ENCODE measurements around the gene TNRC6C.
"Not testable (repeated sequence)": the region's sequence is repeated elsewhere in the genome, so short reads cannot be mapped to it uniquely, and the experiment has no call there.

Gene TNRC6C

DNA sequence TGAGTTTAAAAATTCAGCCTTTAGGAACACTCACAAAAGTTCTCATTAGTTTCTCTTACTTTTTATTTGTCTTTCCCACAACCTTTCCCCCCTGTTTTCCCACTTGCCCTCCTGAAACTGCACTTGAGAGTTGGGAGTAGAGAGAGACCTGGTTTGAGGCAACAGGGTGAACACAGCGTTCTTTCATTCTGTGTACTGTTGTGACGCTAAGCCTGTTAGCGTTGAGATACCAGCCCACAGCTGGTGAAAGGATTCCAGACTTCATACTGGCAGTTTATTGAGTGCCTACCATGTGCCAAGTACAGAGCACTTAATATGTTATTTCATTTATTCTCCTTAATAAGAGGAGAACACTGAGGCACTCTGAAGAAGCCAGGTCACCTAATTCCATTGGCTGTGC is 10.3 kb downstream of the TNRC6C start:
- no peak for DNase-seq

DNA sequence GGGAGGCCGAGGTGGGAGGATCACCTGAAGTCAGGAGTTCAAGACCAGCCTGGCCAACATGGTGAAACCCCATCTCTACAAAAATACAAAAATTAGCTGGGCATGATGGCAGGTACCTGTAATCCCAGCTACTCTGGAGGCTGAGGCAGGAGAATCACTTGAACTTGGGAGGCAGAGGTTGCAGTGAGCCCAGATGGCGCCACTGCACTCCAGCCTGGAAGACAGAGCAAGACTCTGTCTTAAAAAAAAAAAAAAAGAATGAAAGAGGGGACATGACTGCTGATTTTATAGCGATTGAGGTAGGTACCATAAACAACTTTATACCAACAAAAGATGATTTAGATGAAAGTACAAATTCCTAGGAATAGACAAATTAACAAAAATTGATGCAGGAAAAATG is 13.8 kb downstream of the TNRC6C start:
- not testable (repeated sequence) for DNase-seq

DNA sequence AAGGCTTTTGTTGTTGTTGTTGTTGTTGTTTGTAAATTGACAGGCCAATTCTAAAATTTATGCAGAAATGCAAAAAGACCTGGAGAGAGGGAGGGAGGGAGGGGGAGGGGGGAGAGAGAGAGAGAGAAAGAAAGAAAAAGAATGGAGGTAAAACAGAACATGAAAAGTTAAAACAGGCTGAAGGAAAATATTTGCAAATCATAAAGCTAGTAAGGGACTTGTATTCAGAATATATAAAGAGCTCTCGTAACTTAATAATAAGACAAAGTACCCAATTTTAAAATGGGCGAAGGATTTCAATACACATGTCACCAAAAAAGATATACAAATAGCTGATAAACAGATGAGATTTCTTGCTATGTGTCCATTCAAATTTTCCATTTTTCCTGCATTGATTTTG is 15.4 kb downstream of the TNRC6C start:
- no peak for DNase-seq

DNA sequence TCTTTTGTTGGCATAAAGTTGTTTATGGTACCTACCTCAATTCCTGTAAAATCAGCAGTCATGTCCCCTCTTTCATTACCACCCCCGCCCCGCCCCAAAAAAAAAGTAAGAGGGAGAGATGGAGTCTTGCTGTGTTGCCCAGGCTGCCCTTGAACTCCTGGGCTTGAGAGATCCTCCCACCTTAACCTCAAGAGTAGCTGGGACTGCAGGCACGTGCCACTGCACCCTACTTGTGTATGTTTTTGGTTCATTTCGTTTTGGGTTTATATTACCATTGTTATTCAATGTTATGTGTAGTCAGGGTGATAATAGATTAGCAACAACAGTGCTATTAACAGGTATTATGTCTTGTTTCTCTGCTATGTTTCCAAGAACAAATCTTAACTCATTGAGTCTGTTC is 15.9 kb downstream of the TNRC6C start:
- DNase-seq: no peak

DNA sequence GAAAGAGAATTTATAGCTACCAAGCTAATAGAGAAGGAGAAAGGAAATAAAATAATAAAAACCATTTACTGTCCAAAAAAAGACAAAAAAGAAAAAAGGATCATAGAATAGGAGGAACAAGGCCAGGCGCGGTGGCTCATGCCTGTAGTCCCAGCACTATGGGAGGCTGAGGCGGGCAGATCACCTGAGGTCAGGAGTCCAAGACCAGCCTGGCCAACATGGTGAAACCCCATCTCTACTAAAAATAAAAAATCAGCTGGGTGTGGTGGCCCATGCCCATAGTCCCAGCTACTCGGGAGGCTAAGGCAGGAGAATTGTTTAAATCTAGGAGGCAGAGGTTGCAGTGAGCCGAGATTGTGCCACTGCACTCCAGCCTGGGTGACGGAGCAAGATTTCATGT is 23.9 kb downstream of the TNRC6C start:
- DNase-seq: not testable (repeated sequence)

DNA sequence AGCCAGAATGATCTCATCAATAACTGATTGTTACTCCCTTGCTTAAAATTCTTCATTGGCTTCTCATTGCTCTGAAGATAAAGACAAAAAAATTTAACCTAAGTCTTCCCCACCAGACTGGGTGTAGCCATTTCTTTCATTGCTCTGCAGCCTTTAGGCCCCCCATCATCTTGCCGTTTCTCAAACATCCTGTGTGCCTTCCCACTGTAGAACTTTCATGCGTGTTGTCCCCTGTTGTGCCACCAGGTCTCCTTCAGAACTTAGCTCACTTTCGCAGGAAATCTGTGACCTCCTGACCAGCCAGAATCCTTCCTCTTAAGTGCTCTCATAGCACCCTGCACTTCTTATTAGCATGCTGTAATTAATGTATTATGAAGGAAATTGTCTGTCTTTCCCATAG is 31.8 kb downstream of the TNRC6C start:
- DNase-seq: no peak

DNA sequence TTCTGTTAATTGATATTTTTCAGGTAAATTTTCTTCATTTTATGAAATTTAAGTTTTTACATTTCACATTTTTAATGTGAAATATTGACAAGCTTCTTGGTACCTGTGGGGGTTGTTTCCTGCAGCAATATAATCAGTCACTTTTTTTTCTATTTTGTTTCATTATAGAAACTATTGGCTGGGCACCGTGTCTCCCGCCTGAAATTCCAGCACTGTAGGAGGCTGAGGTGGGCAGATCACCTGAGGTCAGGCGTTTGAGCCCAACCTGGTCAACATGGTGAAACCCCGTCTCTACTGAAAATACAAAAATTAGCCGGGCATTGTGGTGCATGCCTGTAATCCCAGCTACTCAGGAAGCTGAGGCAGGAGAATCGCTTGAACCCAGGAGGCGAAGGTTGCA is 35.2 kb downstream of the TNRC6C start:
- not testable (repeated sequence) for DNase-seq

DNA sequence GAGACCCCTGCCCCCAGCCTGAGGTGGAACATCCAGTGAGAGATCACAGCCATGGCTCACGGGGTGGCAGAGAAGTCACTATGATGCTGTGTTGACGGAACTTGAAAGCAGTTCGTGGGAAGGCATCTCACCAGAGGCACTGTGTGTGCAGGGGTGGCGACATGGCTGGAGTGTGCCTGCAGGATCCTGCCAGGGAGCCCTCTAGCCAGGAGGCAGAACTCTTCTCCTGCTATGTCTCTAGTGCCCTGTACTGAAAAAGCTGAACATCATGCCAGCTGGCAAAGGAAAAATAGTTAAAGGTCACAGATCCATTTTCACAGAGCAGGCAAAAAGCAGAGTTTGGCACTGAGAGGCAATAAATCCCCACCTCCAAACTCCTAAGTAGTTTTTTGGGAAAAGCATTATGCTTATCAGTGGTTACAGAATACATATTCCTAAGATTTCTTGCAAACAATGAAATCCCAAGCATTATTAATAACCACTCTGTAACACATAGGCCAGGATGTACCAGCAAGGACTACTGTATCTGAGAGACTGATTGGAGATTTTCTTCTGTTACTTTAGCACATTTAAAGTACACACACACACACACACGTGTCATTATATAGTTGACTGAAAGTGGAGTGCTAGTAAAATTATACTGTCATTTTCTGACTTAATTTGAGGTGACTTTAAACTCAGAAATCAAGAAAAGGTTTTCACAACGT is 36.8 kb downstream of the TNRC6C start:
- no peak for DNase-seq

DNA sequence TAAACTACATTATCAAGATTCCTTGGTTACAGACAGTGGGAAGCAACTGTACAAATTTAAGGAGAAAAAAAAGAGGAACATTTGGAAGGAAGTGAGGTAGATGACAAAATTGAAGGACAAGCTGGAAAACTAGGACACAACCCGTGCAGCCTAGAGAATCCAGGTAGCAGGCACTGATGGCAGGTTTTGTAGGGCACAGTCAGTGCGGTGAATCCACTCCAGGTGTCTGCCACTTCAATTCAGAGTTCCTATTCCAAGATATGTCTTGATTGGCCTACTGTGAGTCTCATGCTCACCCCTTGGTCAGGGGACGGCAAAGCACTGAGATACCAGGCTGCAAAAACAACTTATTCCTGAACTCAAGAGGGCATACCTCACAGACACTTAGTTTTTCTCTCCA is 37.8 kb downstream of the TNRC6C start:
- DNase-seq: no peak

DNA sequence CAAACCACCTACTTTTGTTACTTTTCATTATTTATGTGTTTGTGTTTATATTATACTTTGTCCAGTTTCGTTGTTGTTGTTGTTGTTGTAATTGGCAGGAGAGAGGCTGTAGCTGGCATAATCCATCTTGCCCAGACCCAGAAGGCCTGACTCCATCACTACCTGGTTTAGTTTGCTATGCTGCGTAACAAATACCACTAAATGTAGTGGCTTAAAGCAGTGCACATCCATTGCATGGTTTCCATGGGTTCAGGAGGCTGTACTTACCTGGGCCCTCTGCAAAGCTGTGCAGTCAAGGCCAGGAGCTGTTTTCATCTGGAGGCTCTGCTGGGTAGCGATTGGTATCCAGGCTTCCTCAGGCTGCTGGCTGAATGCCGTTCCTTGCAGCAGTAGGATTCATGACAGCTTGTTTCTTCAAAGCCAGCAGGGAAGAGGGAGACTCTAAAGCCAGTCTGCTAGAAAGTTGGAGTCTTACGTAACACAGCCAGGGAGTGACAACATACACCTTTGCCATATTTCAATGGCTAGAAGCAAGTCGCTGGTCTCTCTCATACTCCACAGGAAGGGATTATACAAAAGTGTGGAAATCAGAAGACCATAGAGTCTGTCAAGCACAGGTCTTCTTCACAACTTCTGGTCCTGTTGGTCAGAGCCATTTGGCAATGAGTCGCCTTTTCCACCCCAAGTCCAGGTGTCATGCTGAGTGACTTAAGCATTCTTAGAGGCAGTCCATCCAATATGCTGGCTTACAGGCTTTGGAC is 41.1 kb downstream of the TNRC6C start:
- no peak for DNase-seq

DNA sequence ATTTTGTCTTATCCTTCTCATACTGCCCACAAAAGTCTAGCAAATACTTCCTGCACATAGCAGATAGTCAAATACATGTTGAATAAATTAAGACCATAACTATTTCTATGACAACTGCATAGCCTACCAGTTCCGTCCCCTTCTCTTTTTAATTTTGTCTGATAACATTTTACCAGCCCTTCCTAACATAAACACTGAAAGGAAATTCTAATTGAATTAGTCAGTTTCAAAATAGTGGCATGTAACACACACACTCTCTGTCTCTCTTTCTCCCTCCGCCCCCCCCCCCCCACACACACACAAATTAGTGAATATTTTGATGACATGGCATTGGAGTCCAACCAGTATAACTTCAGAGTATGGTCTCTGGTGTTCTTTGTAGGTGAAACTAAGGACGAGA is 41.8 kb downstream of the TNRC6C start:
- no peak for DNase-seq

DNA sequence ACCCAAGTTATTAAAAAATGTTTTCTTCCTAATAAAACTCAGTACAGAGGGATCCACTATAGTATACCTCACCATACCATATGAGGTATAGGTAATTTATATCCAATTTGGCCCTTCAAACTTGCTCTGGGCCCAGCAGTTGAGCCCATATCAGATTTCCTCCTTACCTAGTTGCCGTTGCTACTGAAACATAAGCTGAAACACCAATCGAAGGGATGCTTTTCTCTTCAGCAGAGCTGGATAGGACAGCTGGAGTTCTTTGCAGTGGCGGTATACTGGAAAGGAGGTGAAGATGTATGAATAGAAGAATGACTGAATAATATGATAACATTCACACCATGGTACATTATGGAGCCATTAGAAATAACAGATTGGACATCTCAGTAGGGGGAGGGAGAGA is 42.7 kb downstream of the TNRC6C start:
- no peak for DNase-seq

DNA sequence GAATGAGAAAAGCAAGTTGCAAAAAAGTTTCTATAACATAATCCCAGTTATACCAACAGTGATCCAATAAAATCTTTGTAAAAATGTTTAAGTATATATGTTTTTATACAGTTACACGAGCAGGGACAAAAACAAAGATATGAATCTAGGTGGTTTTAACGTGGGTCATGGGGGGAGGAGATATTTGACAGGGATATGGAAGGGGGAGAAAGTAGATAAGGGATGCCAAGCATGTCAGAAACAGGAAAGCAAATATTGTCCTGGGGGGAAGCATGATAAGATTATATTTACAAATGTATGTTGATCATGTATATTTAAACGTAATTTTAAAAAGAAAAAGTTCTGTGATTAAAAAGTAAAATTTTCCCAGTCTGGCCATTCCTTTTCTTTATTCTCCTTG is 43.1 kb downstream of the TNRC6C start:
- DNase-seq: no peak

DNA sequence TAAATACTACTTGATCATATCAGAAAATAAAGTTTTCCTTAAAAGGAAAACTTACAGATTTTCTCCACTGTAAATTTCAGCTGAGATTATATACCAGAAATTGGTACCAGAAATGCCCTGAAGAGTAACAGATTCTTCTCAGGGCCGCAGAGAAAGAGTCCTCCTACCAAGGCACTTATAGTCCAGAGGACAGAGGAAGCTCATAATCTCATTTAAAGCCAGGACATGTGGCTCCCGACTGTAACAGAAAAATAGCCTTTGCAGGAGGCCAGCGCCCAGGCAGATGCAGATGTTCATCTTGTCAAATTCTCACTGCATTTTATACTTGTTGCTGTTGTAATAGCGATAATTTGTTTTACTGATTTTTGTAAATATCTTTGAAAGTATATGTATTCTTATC is 43.7 kb downstream of the TNRC6C start:
- no peak for DNase-seq

DNA sequence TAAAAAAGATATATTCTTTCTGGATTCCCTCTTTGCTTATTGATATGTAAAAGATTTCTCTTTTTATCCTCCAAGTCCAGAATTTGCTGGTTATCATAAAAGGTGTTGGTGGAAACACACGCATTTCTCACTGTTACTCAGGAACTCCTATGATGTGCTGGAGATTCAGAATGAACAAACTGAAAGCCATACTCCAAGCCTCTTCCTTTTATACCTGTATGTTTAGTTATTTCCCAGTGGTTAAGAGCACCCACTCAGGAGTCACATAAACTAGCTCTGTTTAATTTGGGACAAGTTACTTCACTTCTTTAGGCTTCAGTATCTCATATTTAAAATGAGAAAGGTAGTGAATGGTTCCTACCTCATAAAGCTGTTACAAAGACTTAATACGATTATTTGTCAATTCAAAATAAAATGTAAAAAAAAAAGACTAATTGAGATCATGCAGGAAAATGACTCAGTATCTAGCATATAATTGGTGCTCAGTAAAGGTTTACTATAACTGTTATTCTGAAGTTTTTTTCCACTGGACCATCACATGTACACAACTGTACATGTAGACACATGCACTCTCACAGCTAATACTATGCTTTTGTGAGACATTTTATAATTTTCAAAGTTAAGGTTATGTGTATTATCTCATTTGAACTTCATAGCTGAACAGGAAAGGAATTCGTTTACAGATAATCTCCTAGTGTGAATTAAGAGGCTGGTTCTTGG is 47.1 kb downstream of the TNRC6C start:
- DNase-seq: no peak

DNA sequence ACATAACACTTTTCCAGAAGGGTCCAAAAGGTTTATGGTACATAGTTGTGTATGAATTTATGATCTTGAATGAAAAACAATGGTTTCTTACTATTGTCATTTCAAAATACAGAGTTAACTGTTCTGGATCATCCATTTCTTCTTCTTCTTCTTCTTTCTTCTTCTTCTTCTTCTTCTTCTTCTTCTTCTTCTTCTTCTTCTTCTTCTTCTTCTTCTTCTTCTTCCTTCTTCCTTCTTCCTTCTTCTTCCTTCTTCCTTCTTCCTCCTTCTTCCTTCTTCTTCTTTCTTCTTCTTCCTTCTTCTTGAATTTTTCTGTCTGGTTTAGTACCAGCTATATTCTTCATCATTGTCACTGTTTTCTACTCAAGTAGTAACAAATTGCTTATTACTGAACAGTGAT is 47.8 kb downstream of the TNRC6C start:
- no peak for DNase-seq

DNA sequence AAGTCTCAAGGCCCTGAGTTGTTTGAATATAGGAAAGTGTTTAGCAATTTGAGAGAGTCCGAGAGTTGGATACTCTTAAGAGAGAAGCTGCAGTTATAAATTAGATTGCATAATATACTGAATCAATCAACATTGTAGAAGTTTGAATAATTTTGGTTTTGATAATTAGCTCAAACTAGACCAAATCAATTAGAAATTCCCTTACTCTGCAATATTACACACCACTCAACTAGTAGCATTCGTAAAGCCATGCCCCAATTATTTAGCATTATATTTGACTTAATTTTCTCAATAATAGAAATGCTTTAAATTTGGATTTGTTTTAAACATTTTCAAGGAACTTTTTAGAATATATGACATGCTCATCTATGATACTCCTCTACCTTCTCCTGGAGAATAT is 49.1 kb downstream of the TNRC6C start:
- no peak for DNase-seq

DNA sequence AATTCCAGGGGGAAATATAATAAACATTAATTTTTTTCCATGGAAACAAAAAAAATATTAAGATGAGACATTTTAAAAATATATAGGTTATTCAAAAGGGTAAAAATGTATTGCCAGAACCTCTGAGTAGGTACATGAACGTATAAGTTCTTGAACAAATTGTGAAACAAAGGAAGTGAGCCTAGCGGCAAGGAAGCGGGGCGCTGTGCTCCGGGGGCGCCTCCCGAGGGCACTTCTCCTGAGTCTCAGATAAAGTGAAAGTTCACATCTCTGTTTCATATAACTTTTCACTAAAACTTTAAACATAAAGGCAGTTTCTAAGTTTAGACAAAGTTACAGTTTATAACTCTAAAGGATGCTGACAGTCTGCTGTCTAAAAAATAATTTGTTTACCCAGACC is 52.3 kb downstream of the TNRC6C start:
- no peak for DNase-seq

DNA sequence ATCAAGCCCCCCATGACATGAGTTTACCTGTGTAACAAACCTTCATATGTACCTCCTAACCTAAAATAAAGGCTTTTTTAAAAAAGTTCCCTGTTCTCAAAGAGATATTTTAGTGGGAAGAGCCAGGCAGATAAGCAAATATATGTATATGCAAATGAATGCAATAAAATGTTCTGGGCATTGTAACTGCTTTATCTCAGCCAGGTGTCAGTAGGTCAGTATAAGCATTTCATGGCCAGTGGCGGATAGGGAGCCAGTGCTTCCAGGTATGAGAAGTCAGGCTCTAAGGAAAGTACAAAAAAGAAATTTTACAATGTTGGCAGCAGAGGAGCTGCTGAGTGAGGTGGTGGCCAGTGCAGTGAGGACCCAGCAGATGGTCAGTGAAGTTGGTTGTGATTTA is 53.9 kb downstream of the TNRC6C start:
- DNase-seq: no peak

DNA sequence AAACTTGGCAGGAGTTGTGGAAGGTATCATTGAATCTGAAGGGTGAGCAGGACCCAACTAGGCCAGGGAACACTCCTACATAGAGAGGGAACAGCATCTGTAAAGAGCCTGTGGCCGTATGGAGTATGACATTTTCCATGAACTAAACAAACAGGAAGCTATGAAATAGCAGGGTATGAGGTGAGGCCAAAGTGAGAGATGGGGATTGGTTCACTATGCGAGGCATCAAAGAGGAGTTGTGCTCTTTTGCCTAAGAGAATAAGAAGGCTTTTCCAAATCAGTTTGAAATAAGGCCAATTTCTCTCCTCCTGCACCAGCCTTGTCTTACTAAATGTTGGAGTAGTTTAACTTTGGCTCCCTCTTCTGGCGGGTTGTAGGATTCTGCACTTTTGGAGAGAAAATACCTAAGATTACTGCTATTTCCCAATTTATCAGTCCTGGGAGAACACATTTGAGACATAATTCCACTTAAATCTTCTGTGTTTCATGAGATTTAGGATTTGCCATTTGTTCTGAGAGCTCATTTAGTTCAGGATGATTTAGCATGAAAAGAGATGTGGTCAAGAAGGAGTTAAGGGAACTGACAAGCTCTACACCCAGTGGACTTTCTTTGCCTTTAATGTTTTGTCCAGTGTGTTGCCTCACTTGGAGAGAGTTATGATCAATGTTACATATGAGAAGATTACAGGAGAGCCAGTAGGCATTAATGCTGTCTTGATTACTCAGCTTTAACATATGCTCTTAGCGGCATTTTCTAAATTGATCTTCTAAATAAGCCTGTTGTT is 55.4 kb downstream of the TNRC6C start:
- no peak for DNase-seq

DNA sequence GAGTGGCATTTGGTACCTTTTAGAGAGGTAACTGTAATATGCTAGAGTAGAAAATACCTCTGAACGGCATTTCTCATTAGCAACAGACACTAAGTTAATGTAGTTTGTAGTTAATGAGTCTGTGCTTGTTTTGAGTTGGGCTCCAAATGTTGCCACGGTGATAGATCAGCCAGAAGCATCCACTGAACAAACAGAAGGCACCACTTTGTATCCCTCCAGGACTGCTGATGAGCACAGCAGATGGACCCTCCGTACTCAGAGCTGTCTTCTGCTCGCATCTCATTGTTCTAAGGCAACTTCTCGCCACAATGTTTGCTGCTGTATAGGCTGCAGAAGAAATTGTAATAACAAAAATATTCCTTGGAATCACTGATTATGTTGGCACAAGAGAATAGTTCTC is 56.1 kb downstream of the TNRC6C start:
- no peak for DNase-seq

DNA sequence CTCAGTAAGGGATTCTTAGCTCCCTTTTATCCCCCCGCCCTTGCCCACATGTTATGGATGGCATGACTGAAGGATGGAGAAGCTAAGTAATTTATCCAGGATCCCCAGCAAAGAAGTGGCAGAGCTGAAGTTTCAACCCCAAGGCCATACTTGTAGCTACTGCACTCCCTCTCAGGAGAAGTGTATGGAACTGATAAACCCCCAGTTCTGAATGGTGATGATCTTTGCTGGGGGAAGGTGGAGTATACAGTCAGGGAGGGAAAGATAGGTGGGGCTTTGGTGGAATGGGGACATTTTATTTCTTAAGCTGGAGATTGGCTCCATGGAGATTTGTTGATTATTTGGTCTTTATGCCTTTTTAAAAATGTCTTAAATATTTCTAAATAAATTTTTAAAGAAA is 58.3 kb downstream of the TNRC6C start:
- DNase-seq: no peak

DNA sequence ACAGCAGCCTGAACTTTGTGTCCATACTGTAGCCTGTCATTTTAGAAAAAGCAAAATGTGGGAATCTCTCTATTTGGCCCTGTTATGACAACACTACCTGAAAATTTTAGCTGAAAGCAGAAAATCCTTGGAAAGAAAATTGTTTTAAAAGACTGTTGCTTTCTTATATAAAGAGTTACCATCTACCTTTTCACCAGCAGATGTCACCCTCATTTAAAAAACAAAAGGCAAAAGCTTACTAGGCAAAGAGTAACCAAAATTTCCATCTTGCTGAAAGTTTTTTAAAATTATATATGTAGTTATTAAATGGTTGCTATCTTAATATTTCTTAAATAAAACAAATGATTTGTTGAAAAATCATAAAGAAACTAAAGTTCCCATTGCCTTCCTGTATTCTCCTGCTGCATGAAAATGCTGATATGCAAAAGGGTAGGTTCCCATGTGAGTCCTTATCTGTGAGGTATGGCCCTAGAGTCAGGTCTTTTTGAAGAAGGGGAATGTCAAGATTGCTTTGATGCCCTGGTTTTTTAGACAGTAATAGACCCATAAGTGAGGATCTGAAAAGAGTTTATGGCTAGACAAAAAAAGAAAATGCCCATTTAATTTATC is 61.0 kb downstream of the TNRC6C start:
- DNase-seq: no peak
